HepG2 (cell line): ENCODE data around the gene BAHCC1. TPM values are rescaled to one million over a fixed set of nuclear protein-coding genes. Genes with fewer than 3 reads are reported as not detected.
A peak's percentile ranks its signal among the peaks of the same experiment; 100 is the strongest.

Source experiments
- ATF7-NPFF ChIP-seq: sonication (generic); formaldehyde crosslinking; IDR thresholded peaks from 2 replicates; pipeline ENCODE4 v1.8.1; 2023; ENCODE audit warnings: mild to moderate bottlenecking, low read depth, missing genetic modification reagents, moderate library complexity
- EEA1 ChIP-seq: sonication (generic); formaldehyde crosslinking; IDR thresholded peaks from 2 replicates; pipeline ENCODE4 v1.5.1; 2020; ENCODE audit warnings: mild to moderate bottlenecking, missing genetic modification reagents, borderline replicate concordance
- JDP2 ChIP-seq: sonication (generic); formaldehyde crosslinking; IDR thresholded peaks from 2 replicates; pipeline ENCODE4 v1.8.1; 2022; ENCODE audit warnings: missing genetic modification reagents, borderline replicate concordance
- MAFF ChIP-seq: IDR thresholded peaks from 2 replicates; pipeline ENCODE4 v1.6.1; 2011; ENCODE audit warnings: low read depth, low read length, improper control_type of control experiment
- MXD4 ChIP-seq: IDR thresholded peaks from 2 replicates; pipeline ENCODE4 v1.6.1; 2016; ENCODE audit warnings: mild to moderate bottlenecking, missing biosample characterization, missing genetic modification reagents
- NR3C1 ChIP-seq: sonication (generic); formaldehyde crosslinking; IDR thresholded peaks from 2 replicates; pipeline ENCODE4 v1.4.0; 2020; ENCODE audit warnings: missing genetic modification reagents
- PRDM15 ChIP-seq: sonication (generic); formaldehyde crosslinking; IDR thresholded peaks from 2 replicates; pipeline ENCODE4 v1.4.0; 2020; ENCODE audit warnings: missing genetic modification reagents
- SNAPC5 ChIP-seq: sonication (generic); formaldehyde crosslinking; IDR thresholded peaks from 2 replicates; pipeline ENCODE4 v1.8.1; 2023; ENCODE audit warnings: mild to moderate bottlenecking, missing genetic modification reagents, borderline replicate concordance
- TBX2 ChIP-seq: sonication (generic); formaldehyde crosslinking; IDR thresholded peaks from 2 replicates; pipeline ENCODE4 v1.5.0; 2020; ENCODE audit warnings: missing genetic modification reagents, mild to moderate bottlenecking, borderline replicate concordance
- XRCC5 ChIP-seq: fragments of 200-400 bp; formaldehyde crosslinking; optimal IDR thresholded peaks from 2 replicates; pipeline ENCODE3; 2017; ENCODE audit warnings: mild to moderate bottlenecking, low read length
- ZFX ChIP-seq: sonication (generic); formaldehyde crosslinking; IDR thresholded peaks from 2 replicates; pipeline ENCODE4 v1.4.0; 2020; ENCODE audit warnings: mild to moderate bottlenecking, low read depth, missing genetic modification reagents, moderate library complexity
- ZGPAT ChIP-seq: IDR thresholded peaks from 2 replicates; pipeline ENCODE4 v1.6.1; 2016; ENCODE audit warnings: mild to moderate bottlenecking
- ZMYM2 ChIP-seq: sonication (generic); formaldehyde crosslinking; IDR thresholded peaks from 2 replicates; pipeline ENCODE4 v1.8.0; 2022; ENCODE audit warnings: mild to moderate bottlenecking, missing genetic modification reagents
- ZNF234 ChIP-seq: sonication (generic); formaldehyde crosslinking; conservative IDR thresholded peaks from 2 replicates; pipeline ENCODE4 v1.5.1; 2020; ENCODE audit warnings: mild to moderate bottlenecking, missing genetic modification reagents
- ZNF260 ChIP-seq: sonication (generic); formaldehyde crosslinking; IDR thresholded peaks from 2 replicates; pipeline ENCODE4 v1.4.0; 2020; ENCODE audit warnings: missing genetic modification reagents, low read depth, mild to moderate bottlenecking, borderline replicate concordance
- ZNF343 ChIP-seq: sonication (generic); formaldehyde crosslinking; IDR thresholded peaks from 2 replicates; pipeline ENCODE4 v1.4.0; 2020; ENCODE audit warnings: mild to moderate bottlenecking, missing genetic modification reagents
- ZNF589 ChIP-seq: sonication (generic); formaldehyde crosslinking; conservative IDR thresholded peaks from 2 replicates; pipeline ENCODE4 v1.8.0; 2022; ENCODE audit warnings: mild to moderate bottlenecking, moderate library complexity, missing genetic modification reagents
- ZNF747 ChIP-seq: sonication (generic); formaldehyde crosslinking; IDR thresholded peaks from 2 replicates; pipeline ENCODE4 v1.8.1; 2023; ENCODE audit warnings: missing genetic modification reagents, mild to moderate bottlenecking, borderline replicate concordance
- polyA plus RNA-seq, 8 experiments: library from polyadenylated mRNA; depleted of rRNA in 3 of 8; stranded (reverse) in 7 of 8; unstranded in 1 of 8; fragments of >200 nt; fragmentation: Illumina TruSeq in 4 of 8; extraction: Trizol in 4 of 8; gene quantifications; 2 replicates each; pipeline versions ENCODE4 v1.2.1 to v1.2.3, GENCODE V29; 2011 to 2016; ENCODE audit warnings: low read depth in 4 of 8, missing spikeins in 1 of 8, mixed read lengths in 1 of 8; ENCODE audit not compliant: insufficient read depth in 1 of 8
- total RNA-seq, 5 experiments: library from RNA; depleted of rRNA; stranded (reverse); fragments of >200 nt; fragmentation: Illumina TruSeq; extraction: Trizol; gene quantifications; 2 replicates each; pipeline ENCODE4 v1.2.3, GENCODE V29; 2016; ENCODE audit warnings: low read depth in 1 of 5
- TF ChIP-seq, protein P1 (sequence below): sonication (generic); formaldehyde crosslinking; IDR thresholded peaks from 2 replicates; pipeline ENCODE4 v1.5.0; 2020; ENCODE audit warnings: mild to moderate bottlenecking, missing genetic modification reagents, borderline replicate concordance

The BAHCC1 gene
- total and polyA plus RNA-seq, 2 of the 13 experiments (the other 11 are each of a cell fraction or from before 2014, with no cell fraction given), result 1.4 to 1.7 TPM

DNA sequence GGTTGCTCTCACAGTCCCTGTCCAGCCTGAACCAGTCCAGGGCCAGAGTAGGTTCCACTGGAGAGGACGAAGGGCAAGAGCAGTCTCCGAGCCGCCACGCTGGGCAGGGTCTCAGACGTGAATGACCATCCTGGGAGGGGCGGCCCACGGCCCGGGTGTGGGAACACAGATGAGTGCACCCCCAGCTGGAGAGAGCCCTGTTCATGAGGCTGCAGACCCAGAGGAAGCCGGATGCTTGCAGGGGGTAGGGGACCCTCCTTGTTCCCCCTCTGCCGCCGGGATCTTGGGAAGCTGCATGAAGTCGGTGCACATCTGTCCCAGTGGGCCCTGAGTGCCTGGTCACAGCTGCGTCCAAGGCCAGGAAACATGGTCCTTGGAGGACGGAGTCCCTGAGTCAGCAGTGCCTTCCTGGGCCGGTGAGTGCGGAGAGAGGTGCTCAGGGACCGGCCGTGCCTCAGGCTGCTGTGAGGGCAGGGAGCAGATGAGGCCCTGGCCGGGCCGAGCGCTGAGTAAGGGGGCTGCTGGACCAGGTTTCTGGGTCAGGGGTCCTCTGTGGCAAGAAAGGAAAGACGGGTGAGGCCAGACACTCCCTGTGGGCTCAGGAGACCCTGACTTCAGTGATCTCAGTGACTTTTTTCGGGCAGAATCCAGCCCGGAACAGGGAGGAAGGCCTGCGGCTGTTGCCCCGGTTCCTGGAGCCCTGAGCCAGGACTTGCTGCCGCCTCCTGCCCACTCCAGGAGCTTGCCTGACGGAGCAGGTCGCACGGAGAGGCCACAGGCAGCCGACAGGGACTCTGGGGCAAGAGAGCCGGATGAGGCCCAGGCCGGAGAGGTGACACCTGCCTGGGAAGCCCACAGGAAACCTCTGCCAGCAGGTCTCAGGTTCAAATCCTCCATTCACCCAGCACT is 71.6 kb downstream of the BAHCC1 start (continued):
- TF ChIP-seq ZNF260 (CRISPR knock-in tag) (no peak), EEA1 (CRISPR knock-in tag) (0 out of 2 replicates have a peak, but pooled peaks have one; percentile 8), ZNF747 (0 out of 2 replicates have a peak, but pooled peaks have one; percentile 61), NR3C1 (no peak), XRCC5 (peak; percentile 52), ATF7-NPFF (CRISPR knock-in tag) (peak; percentile 35; the same call in 1 of the 2 replicates), ZGPAT (peak; percentile 19; the same call in 1 of the 2 replicates), TBX2 (CRISPR knock-in tag) (peak; percentile 50; the same call in 1 of the 2 replicates), ZNF234 (CRISPR knock-in tag) (no peak), MAFF (peak; percentile 29; the same call in 1 of the 2 replicates), ZMYM2 (CRISPR knock-in tag) (peak; percentile 58; the same call in 1 of the 2 replicates), ZFX (peak; percentile 87), ZNF343 (CRISPR knock-in tag) (no peak), PRDM15 (peak; percentile 91), MXD4 (CRISPR knock-in tag) (0 out of 2 replicates have a peak, but pooled peaks have one; percentile 14), SNAPC5 (CRISPR knock-in tag) (no peak), ZNF589 (CRISPR knock-in tag) (no peak), JDP2 (CRISPR knock-in tag) (no peak)
- TF ChIP-seq, protein P1, sequence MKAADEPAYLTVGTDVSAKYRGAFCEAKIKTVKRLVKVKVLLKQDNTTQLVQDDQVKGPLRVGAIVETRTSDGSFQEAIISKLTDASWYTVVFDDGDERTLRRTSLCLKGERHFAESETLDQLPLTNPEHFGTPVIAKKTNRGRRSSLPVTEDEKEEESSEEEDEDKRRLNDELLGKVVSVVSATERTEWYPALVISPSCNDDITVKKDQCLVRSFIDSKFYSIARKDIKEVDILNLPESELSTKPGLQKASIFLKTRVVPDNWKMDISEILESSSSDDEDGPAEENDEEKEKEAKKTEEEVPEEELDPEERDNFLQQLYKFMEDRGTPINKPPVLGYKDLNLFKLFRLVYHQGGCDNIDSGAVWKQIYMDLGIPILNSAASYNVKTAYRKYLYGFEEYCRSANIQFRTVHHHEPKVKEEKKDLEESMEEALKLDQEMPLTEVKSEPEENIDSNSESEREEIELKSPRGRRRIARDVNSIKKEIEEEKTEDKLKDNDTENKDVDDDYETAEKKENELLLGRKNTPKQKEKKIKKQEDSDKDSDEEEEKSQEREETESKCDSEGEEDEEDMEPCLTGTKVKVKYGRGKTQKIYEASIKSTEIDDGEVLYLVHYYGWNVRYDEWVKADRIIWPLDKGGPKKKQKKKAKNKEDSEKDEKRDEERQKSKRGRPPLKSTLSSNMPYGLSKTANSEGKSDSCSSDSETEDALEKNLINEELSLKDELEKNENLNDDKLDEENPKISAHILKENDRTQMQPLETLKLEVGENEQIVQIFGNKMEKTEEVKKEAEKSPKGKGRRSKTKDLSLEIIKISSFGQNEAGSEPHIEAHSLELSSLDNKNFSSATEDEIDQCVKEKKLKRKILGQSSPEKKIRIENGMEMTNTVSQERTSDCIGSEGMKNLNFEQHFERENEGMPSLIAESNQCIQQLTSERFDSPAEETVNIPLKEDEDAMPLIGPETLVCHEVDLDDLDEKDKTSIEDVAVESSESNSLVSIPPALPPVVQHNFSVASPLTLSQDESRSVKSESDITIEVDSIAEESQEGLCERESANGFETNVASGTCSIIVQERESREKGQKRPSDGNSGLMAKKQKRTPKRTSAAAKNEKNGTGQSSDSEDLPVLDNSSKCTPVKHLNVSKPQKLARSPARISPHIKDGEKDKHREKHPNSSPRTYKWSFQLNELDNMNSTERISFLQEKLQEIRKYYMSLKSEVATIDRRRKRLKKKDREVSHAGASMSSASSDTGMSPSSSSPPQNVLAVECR (CRISPR knock-in tag), result peak; percentile 36
